Fibroblast of mammary gland (primary cell): ENCODE data around the gene EXOC4.
A peak's percentile ranks its signal among the peaks of the same experiment; 100 is the strongest.

Source experiments
- DNase-seq: peaks from one replicate; pipeline ENCODE4 v3.0.0-alpha.2; 2010; ENCODE audit warnings: low read depth
- H3K4me3 ChIP-seq: 2 replicates; pipeline ENCODE4 v1.5.1; 2011; ENCODE audit warnings: low read depth, mild to moderate bottlenecking, low read length, moderate library complexity; ENCODE audit not compliant: control insufficient read depth
- TF ChIP-seq, protein P1 (sequence below): conservative IDR thresholded peaks from 2 replicates; pipeline ENCODE4 v1.5.1; 2011; ENCODE audit warnings: low read depth, low read length, inconsistent platforms; ENCODE audit not compliant: control insufficient read depth, insufficient read depth

EXOC4 gene

DNA sequence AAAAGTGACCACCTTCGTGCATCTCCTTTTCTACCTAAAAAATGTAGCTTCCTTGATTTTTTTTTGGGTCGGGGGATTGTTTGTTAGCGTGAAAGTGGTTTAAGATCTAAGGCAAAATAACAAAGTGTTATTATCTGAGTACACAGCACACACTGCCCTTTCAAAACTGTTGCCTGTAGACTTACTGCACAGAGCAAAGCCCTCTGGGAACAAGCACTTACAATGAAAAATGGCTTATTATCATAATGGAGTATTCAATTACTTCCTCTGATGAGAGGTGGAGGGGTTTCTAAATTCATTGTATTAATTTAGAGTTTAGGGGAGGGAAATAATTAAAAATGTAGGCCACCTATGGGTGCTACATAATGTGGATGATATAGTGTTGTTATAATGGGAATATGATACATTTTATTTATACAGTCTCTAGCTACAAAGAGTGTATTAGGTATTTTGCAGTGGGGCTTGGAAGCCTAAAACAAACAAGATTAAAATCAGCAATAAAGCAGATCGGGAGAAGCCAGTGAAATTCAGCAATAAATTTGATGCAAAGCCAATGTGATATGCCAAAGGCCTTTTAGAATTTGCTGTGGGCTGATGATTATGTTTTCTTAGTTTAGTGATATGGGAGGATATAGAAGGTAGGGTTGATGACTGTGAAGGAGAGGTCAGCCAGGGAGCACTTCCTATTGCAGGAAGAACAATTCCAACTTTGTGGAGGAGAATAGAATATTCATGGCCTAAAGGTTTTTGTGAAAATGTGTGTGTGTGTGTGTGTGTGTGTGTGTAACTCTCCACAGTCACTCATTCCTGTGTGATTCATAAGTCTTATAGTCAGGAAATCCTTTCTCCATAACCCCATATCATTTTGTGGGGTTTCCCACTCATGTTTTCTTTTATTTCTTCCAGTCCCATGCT, 17.7 kb upstream of the EXOC4 start:
- H3K4me3 ChIP-seq = no peak overlapping the region
- peak; percentile 10 for DNase-seq
- TF ChIP-seq, protein P1, sequence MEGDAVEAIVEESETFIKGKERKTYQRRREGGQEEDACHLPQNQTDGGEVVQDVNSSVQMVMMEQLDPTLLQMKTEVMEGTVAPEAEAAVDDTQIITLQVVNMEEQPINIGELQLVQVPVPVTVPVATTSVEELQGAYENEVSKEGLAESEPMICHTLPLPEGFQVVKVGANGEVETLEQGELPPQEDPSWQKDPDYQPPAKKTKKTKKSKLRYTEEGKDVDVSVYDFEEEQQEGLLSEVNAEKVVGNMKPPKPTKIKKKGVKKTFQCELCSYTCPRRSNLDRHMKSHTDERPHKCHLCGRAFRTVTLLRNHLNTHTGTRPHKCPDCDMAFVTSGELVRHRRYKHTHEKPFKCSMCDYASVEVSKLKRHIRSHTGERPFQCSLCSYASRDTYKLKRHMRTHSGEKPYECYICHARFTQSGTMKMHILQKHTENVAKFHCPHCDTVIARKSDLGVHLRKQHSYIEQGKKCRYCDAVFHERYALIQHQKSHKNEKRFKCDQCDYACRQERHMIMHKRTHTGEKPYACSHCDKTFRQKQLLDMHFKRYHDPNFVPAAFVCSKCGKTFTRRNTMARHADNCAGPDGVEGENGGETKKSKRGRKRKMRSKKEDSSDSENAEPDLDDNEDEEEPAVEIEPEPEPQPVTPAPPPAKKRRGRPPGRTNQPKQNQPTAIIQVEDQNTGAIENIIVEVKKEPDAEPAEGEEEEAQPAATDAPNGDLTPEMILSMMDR = no peak

DNA sequence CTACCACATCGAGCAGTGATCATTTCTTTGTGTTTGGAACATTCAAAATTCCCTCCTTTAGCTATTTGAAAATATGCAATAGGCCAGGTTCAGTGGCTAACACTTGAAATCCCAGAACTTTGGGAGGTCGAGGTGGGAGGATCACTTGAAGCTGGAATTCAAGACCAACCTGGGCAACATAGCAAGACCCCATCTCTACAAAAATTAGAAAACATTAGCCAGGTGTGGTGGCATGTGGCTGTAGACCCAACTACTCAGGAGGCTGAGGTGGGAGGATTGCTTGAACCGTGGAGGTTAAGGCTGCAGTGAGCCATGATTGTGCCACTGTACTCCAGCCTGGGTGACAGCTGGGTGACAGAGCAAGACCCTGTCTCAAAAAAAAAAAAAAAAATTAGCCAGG, 15.3 kb upstream of the EXOC4 start:
- H3K4me3 ChIP-seq = no peak overlapping the region
- DNase-seq = no peak
- TF ChIP-seq, protein P1 = no peak

DNA sequence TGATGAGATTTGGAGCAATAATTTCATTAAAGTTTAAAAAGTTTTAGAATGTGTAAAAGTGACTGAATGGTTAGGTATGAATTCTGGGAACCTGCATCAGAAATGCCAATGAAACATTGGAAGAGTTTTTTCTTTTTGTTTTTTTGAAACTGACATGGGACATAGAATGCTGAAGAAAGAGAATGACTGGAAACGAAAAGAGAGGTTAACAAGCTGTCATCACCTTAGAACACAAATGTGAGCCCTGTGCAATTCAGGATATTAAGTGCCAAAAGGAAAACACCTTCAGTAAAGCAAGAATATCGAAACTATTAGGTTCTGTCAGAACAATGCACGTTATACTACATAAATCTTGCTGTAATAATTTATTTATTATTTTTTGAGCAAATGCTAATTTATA, 12.6 kb upstream of the EXOC4 start:
- TF ChIP-seq, protein P1 = no peak
- DNase-seq = no peak
- no peak overlapping the region for H3K4me3 ChIP-seq

DNA sequence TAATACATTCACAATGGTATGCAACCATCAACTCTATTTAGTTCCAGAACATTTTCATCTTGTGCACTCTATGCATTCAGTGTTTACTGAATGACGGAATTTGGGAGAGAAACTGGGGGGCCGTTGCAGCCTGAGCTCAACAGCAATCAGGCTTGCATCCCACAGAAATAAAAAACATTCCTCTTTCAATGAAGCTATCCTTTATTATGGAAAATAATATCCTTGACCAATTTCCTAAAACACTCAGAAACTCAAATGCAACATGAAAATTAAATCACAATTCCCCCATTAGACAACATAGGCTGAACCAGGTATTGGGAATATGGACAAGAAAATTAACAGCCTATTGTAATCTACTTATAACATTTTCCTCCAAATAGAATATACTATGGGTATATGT, 6.3 kb upstream of the EXOC4 start:
- no peak for DNase-seq
- TF ChIP-seq, protein P1 = no peak
- H3K4me3 ChIP-seq = no peak overlapping the region

DNA sequence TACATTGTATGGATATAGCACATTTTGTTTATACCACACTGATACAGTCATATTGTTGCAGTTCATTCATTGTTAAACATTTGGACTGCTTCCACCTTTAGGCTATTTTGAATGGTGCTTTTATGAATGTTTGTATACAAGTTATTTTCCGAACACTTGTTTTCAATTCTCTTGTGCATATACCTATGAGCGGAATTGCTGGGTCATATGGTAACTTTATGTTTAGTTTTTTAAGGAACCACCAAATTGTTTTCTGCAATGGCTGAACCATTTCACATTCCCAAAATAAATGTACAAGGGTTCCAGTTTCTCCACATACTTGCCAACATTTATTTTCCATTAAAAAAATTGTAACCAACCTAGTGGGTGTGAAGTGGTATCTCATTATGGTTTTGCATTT, 4.0 kb upstream of the EXOC4 start:
- DNase-seq = no peak
- TF ChIP-seq, protein P1 = no peak
- H3K4me3 ChIP-seq = no peak overlapping the region

DNA sequence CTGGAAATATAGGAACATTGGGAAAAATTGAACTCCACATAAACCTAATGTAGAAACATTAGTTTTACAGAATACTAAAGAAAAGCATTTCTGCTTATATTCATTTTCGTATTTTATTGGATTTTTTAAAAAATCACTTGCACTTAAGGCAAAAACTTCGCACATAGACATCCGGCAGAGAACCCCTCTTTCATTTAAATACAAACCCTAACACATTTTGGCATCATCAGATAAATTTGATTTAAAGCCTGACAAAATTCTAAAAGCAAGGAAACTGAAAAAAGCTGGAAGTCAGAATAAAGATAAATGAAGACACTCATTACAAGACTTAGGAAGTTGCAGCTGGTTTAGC, 396 bp upstream of the EXOC4 start:
- TF ChIP-seq, protein P1 = no peak
- no peak for DNase-seq
- no peak overlapping the region for H3K4me3 ChIP-seq

DNA sequence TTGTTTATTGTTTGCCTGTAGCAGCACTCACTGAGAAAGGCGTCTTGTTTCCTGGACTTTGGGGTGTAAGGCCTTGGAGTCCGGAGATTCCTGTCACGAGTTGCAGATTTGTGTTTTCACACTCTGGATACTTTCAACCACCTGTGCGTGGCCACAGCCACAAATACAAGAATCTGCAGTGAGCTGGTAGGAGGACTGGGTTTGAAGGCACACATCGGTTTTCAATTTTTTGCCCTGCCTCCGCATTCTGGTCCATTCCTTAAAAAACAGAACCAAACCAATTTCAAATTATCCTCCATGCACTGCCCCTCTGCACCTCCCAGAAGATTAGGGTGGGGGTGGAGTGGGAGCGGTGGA, 619 bp downstream of the EXOC4 start:
- DNase-seq = peak; percentile 17
- H3K4me3 ChIP-seq = peak overlapping the region; percentile 91
- TF ChIP-seq, protein P1 = no peak
